SK-N-SH (cell line): ENCODE data around the gene JAZF1. TPM values are rescaled to one million over a fixed set of nuclear protein-coding genes. Genes with fewer than 3 reads are reported as not detected.

Experiments used
- CTCF ChIA-PET: fragments of 300-600, 350-600 bp; formaldehyde crosslinking; extraction: SDS; loops from one replicate; lab custom pipeline; 2021; lab: Yijun Ruan, JAX
- POLR2A ChIA-PET: fragments of 350-600 bp; sonication (Branson Sonifier 250); formaldehyde crosslinking; extraction: SDS; loops from one replicate; lab custom pipeline; 2020; ENCODE audit warnings: antibody characterized with exemption, inconsistent platforms; lab: Yijun Ruan, JAX
- DNase-seq: peaks from one replicate; pipeline ENCODE4 v3.0.0; 2012
- H2AFZ ChIP-seq: fragments of 200-600 bp; sonication (generic); 2 replicates; pipeline ENCODE4 v1.8.1; 2016; ENCODE audit warnings: antibody characterized with exemption, mild to moderate bottlenecking, low read depth
- H3F3A ChIP-seq: fragments of 200-600 bp; sonication (generic); replicated peaks from 2 replicates; pipeline ENCODE3; 2016; ENCODE audit warnings: antibody characterized with exemption, mild to moderate bottlenecking; ENCODE audit not compliant: insufficient read depth
- H3K27ac ChIP-seq, 2 experiments: fragments of 200-500 bp in 1 of 2; fragments of 200-600 bp in 1 of 2; sonication (Bioruptor generic) in 1 of 2; sonication (generic), shearing (Covaris generic) in 1 of 2; 2 replicates each; pipeline versions ENCODE4 v1.5.1 to v1.6.1; 2014 to 2016; ENCODE audit warnings: low read depth in 2 of 2, inconsistent platforms in 1 of 2, low read length in 1 of 2, mild to moderate bottlenecking in 1 of 2, mixed read lengths in 1 of 2
- H3K27me3 ChIP-seq: fragments of 200-600 bp; sonication (generic), shearing (Covaris generic); 2 replicates; pipeline ENCODE4 v1.6.1; 2016; ENCODE audit warnings: mixed run types; ENCODE audit not compliant: insufficient read depth
- H3K36me3 ChIP-seq, 2 experiments: fragments of 200-500 bp in 1 of 2; fragments of 200-600 bp in 1 of 2; sonication (Bioruptor generic) in 1 of 2; sonication (generic) in 1 of 2; replicated peaks in 1 of 2; 2 replicates each; pipeline versions ENCODE3 to v1.5.1; 2014 to 2016; ENCODE audit warnings: low read length in 1 of 2, mild to moderate bottlenecking in 1 of 2; ENCODE audit not compliant: insufficient read depth in 2 of 2, control insufficient read depth in 1 of 2
- H3K4me1 ChIP-seq, 2 experiments: fragments of 200-500 bp in 1 of 2; fragments of 200-600 bp in 1 of 2; sonication (Bioruptor generic) in 1 of 2; sonication (generic), shearing (Covaris generic) in 1 of 2; 2 replicates each; pipeline versions ENCODE4 v1.5.1 to v1.6.1; 2014 to 2016; ENCODE audit warnings: low read depth in 1 of 2, low read length in 1 of 2, mixed run types in 1 of 2; ENCODE audit not compliant: insufficient read depth in 2 of 2, control insufficient read depth in 1 of 2
- H3K4me2 ChIP-seq: fragments of 200-600 bp; sonication (generic), shearing (Covaris generic); 2 replicates; pipeline ENCODE4 v1.6.1; 2017; ENCODE audit warnings: mixed run types
- H3K4me3 ChIP-seq, 2 experiments: fragments of 200-500 bp in 1 of 2; fragments of 200-600 bp in 1 of 2; sonication (Bioruptor generic) in 1 of 2; sonication (generic), shearing (Covaris generic) in 1 of 2; 2 replicates each; pipeline versions ENCODE4 v1.5.1 to v1.8.1; 2014 to 2016; ENCODE audit warnings: low read depth in 2 of 2, inconsistent platforms in 1 of 2, low read length in 1 of 2, mild to moderate bottlenecking in 1 of 2, mixed read lengths in 1 of 2, moderate library complexity in 1 of 2
- H3K79me2 ChIP-seq: fragments of 200-600 bp; sonication (generic); 2 replicates; pipeline ENCODE4 v1.8.1; 2017; ENCODE audit warnings: mild to moderate bottlenecking; ENCODE audit not compliant: insufficient read depth
- H3K9ac ChIP-seq: fragments of 200-600 bp; sonication (generic); 2 replicates; pipeline ENCODE4 v1.6.1; 2017; ENCODE audit warnings: mixed run types
- H3K9me2 ChIP-seq: fragments of 200-600 bp; sonication (generic); 2 replicates; pipeline ENCODE4 v1.6.1; 2017; ENCODE audit warnings: mixed run types
- H3K9me3 ChIP-seq: fragments of 200-600 bp; sonication (generic); 2 replicates; pipeline ENCODE4 v1.6.1; 2017; ENCODE audit warnings: mixed run types, mild to moderate bottlenecking, moderate library complexity
- H4K20me1 ChIP-seq: fragments of 200-600 bp; sonication (generic); 2 replicates; pipeline ENCODE4 v1.6.1; 2017; ENCODE audit warnings: mild to moderate bottlenecking, mixed run types; ENCODE audit not compliant: insufficient read depth
- CHD2 ChIP-seq: fragments of 150-350 bp; IDR thresholded peaks from 2 replicates; pipeline ENCODE4 v1.6.1; 2018; ENCODE audit warnings: low read length; ENCODE audit not compliant: partially characterized antibody
- FOSL2 ChIP-seq: IDR thresholded peaks from 2 replicates; pipeline ENCODE4 v1.4.0; 2012; ENCODE audit warnings: low read depth, mild to moderate bottlenecking, moderate library complexity, borderline replicate concordance
- FOXM1 ChIP-seq: IDR thresholded peaks from 2 replicates; pipeline ENCODE4 v1.4.0; 2012; ENCODE audit warnings: low read depth, mild to moderate bottlenecking
- GABPA ChIP-seq: IDR thresholded peaks from 2 replicates; pipeline ENCODE4 v1.4.0; 2012; ENCODE audit warnings: low read depth, mild to moderate bottlenecking
- GATA2 ChIP-seq: sonication (generic); formaldehyde crosslinking; IDR thresholded peaks from 2 replicates; pipeline ENCODE4 v1.5.0; 2020; ENCODE audit warnings: mild to moderate bottlenecking, missing genetic modification reagents
- MEF2A ChIP-seq: IDR thresholded peaks from 2 replicates; pipeline ENCODE4 v1.4.0; 2012; ENCODE audit warnings: low read depth, borderline replicate concordance
- MXI1 ChIP-seq: IDR thresholded peaks from 2 replicates; pipeline ENCODE4 v1.6.1; 2012; ENCODE audit warnings: mild to moderate bottlenecking, low read depth, low read length, improper control_type of control experiment
- NFIC ChIP-seq: IDR thresholded peaks from 2 replicates; pipeline ENCODE4 v1.4.0; 2012; ENCODE audit warnings: borderline replicate concordance
- NRF1 ChIP-seq: IDR thresholded peaks from 2 replicates; pipeline ENCODE4 v1.6.1; 2012; ENCODE audit warnings: low read depth, mild to moderate bottlenecking, low read length
- RFX5 ChIP-seq: IDR thresholded peaks from 2 replicates; pipeline ENCODE4 v1.6.1; 2012; ENCODE audit warnings: mild to moderate bottlenecking, improper control_type of control experiment, low read length
- SIN3A ChIP-seq: IDR thresholded peaks from 2 replicates; pipeline ENCODE4 v1.6.1; 2012; ENCODE audit warnings: low read depth, mild to moderate bottlenecking, low read length, moderate library complexity, borderline replicate concordance
- SMC3 ChIP-seq: IDR thresholded peaks from 2 replicates; pipeline ENCODE4 v1.6.1; 2012; ENCODE audit warnings: low read depth, low read length, improper control_type of control experiment
- YY1 ChIP-seq: IDR thresholded peaks from 2 replicates; pipeline ENCODE4 v1.4.0; 2012; ENCODE audit warnings: low read depth, mild to moderate bottlenecking
- WGBS: methylation state at CpG from one replicate; pipeline ENCODE4 v1.1.6; 2017; ENCODE audit warnings: low lambda C conversion rate; 5-methylcytosine and 5-hydroxymethylcytosine counted together
- polyA plus RNA-seq, 3 experiments: library from polyadenylated mRNA; depleted of rRNA; stranded (reverse); fragments of >200 nt; gene quantifications; 2 replicates each; pipeline ENCODE4 v1.2.3, GENCODE V29; 2012
- TF ChIP-seq, protein P1 (sequence below): IDR thresholded peaks from 2 replicates; pipeline ENCODE4 v1.4.0; 2012; ENCODE audit warnings: low read depth
- TF ChIP-seq, protein P2 (sequence below): IDR thresholded peaks from 2 replicates; pipeline ENCODE4; 2012
- TF ChIP-seq, protein P3 (sequence below): IDR thresholded peaks from 2 replicates; pipeline ENCODE4 v1.4.0; 2012; ENCODE audit warnings: low read depth, borderline replicate concordance
- TF ChIP-seq, protein P4 (sequence below): fragments of 200-600 bp; sonication (generic); IDR thresholded peaks from 2 replicates; pipeline ENCODE4 v1.6.1; 2017; ENCODE audit warnings: antibody characterized with exemption, mild to moderate bottlenecking, moderate library complexity
- TF ChIP-seq, protein P5 (sequence below): fragments of 150-350 bp; IDR thresholded peaks from 2 replicates; pipeline ENCODE4 v1.6.1; 2017; ENCODE audit warnings: antibody characterized with exemption, low read length, low read depth, borderline replicate concordance
- TF ChIP-seq, protein P6 (sequence below): IDR thresholded peaks from 2 replicates; pipeline ENCODE4 v1.6.1; 2012; ENCODE audit warnings: mild to moderate bottlenecking, low read depth, low read length, moderate library complexity

Gene JAZF1
- polyA plus RNA-seq, 1 of the 3 experiments (the other 2 are of a cell fraction), result 1.7 TPM

DNA sequence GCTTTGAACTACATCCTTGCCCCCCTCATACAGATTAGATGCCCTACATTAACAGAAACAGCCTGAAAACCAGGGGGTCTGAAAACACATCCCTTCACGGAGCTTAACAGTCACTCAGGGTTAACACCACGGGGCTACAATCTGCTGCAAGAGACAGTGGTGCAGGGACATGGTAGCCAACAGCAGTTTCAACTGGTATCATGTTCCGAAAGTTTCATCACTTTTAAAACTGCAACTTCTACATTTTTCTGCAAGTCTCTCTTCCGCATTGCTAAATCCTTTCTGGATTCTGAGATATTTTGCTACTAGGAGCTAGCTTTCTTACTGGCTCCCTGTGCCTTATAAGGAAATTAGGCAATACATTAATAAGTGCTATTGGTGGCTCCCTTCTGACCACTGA lies 92.6 kb downstream of the JAZF1 start:
- H3K27me3 ChIP-seq, result no peaks in the 10 kb centered on the region
- POLR2A ChIA-PET, result no interaction called here
- no peak overlapping the region for H2AFZ ChIP-seq
- H4K20me1 ChIP-seq, result no peaks in the 10 kb centered on the region
- no peaks in the 10 kb centered on the region for H3K4me1 ChIP-seq
- no peaks in the 10 kb centered on the region for H3K36me3 ChIP-seq
- H3K4me2 ChIP-seq, result no peak overlapping the region
- TF ChIP-seq, protein P1, sequence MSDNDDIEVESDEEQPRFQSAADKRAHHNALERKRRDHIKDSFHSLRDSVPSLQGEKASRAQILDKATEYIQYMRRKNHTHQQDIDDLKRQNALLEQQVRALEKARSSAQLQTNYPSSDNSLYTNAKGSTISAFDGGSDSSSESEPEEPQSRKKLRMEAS, result no peak
- TF ChIP-seq, protein P2, sequence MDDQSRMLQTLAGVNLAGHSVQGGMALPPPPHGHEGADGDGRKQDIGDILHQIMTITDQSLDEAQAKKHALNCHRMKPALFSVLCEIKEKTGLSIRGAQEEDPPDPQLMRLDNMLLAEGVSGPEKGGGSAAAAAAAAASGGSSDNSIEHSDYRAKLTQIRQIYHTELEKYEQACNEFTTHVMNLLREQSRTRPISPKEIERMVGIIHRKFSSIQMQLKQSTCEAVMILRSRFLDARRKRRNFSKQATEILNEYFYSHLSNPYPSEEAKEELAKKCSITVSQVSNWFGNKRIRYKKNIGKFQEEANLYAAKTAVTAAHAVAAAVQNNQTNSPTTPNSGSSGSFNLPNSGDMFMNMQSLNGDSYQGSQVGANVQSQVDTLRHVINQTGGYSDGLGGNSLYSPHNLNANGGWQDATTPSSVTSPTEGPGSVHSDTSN, result no peak
- TF ChIP-seq GATA2 (CRISPR knock-in tag), result no peak
- TF ChIP-seq CHD2, result no peak
- TF ChIP-seq, protein P3, sequence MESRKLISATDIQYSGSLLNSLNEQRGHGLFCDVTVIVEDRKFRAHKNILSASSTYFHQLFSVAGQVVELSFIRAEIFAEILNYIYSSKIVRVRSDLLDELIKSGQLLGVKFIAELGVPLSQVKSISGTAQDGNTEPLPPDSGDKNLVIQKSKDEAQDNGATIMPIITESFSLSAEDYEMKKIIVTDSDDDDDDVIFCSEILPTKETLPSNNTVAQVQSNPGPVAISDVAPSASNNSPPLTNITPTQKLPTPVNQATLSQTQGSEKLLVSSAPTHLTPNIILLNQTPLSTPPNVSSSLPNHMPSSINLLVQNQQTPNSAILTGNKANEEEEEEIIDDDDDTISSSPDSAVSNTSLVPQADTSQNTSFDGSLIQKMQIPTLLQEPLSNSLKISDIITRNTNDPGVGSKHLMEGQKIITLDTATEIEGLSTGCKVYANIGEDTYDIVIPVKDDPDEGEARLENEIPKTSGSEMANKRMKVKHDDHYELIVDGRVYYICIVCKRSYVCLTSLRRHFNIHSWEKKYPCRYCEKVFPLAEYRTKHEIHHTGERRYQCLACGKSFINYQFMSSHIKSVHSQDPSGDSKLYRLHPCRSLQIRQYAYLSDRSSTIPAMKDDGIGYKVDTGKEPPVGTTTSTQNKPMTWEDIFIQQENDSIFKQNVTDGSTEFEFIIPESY, result no peak
- TF ChIP-seq FOXM1, result no peak
- TF ChIP-seq FOSL2, result no peak
- TF ChIP-seq MXI1, result no peak
- no peak for TF ChIP-seq NFIC
- TF ChIP-seq MEF2A, result no peak
- TF ChIP-seq, protein P4, sequence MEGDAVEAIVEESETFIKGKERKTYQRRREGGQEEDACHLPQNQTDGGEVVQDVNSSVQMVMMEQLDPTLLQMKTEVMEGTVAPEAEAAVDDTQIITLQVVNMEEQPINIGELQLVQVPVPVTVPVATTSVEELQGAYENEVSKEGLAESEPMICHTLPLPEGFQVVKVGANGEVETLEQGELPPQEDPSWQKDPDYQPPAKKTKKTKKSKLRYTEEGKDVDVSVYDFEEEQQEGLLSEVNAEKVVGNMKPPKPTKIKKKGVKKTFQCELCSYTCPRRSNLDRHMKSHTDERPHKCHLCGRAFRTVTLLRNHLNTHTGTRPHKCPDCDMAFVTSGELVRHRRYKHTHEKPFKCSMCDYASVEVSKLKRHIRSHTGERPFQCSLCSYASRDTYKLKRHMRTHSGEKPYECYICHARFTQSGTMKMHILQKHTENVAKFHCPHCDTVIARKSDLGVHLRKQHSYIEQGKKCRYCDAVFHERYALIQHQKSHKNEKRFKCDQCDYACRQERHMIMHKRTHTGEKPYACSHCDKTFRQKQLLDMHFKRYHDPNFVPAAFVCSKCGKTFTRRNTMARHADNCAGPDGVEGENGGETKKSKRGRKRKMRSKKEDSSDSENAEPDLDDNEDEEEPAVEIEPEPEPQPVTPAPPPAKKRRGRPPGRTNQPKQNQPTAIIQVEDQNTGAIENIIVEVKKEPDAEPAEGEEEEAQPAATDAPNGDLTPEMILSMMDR, result no peak
- no peak for TF ChIP-seq SIN3A
- TF ChIP-seq NRF1, result no peak
- TF ChIP-seq RFX5, result no peak
- TF ChIP-seq, protein P5, sequence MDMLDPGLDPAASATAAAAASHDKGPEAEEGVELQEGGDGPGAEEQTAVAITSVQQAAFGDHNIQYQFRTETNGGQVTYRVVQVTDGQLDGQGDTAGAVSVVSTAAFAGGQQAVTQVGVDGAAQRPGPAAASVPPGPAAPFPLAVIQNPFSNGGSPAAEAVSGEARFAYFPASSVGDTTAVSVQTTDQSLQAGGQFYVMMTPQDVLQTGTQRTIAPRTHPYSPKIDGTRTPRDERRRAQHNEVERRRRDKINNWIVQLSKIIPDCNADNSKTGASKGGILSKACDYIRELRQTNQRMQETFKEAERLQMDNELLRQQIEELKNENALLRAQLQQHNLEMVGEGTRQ, result no peak
- no peak for TF ChIP-seq GABPA
- TF ChIP-seq SMC3, result no peak
- TF ChIP-seq YY1, result no peak
- TF ChIP-seq, protein P6, sequence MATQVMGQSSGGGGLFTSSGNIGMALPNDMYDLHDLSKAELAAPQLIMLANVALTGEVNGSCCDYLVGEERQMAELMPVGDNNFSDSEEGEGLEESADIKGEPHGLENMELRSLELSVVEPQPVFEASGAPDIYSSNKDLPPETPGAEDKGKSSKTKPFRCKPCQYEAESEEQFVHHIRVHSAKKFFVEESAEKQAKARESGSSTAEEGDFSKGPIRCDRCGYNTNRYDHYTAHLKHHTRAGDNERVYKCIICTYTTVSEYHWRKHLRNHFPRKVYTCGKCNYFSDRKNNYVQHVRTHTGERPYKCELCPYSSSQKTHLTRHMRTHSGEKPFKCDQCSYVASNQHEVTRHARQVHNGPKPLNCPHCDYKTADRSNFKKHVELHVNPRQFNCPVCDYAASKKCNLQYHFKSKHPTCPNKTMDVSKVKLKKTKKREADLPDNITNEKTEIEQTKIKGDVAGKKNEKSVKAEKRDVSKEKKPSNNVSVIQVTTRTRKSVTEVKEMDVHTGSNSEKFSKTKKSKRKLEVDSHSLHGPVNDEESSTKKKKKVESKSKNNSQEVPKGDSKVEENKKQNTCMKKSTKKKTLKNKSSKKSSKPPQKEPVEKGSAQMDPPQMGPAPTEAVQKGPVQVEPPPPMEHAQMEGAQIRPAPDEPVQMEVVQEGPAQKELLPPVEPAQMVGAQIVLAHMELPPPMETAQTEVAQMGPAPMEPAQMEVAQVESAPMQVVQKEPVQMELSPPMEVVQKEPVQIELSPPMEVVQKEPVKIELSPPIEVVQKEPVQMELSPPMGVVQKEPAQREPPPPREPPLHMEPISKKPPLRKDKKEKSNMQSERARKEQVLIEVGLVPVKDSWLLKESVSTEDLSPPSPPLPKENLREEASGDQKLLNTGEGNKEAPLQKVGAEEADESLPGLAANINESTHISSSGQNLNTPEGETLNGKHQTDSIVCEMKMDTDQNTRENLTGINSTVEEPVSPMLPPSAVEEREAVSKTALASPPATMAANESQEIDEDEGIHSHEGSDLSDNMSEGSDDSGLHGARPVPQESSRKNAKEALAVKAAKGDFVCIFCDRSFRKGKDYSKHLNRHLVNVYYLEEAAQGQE, result no peak
- TF ChIP-seq, all 33 proteins: peak for 0
- CTCF ChIA-PET, result interaction anchor here (1.5 to 25.0 kb wide), 4 partner anchors 9 to 892 kb away, joined by 5 to 651 read pairs (median 27); no protein-coding TSS in a partner anchor
- Histone ChIP-seq H3K79me2 (no peaks in the 10 kb centered on the region), H3K27ac (no peak overlapping the region), H3F3A (no peaks in the 10 kb centered on the region), H3K4me3 (no peak overlapping the region), H3K9me2 (no peaks in the 10 kb centered on the region), H3K9me3 (no peaks in the 10 kb centered on the region), H3K9ac (no peak overlapping the region)
- no peak for DNase-seq
- WGBS, result 84% methylated on average over 4 of the region's 4 CpGs
